Thoracic aorta (tissue), 2 donors: Measurements from ENCODE around the gene RPTOR. TPM values are rescaled to one million over a fixed set of nuclear protein-coding genes. Genes with fewer than 3 reads are reported as not detected.
A peak's percentile ranks its signal among the peaks of the same experiment; 100 is the strongest.

Experiments used
- ATAC-seq: fragments of 150-250 bp; one replicate; pipeline ENCODE4 v1.8.0; 2017; ENCODE audit warnings: low read depth; ENCODE audit not compliant: insufficient number of reproducible peaks, low FRiP score
- DNase-seq: peaks from one replicate; pipeline ENCODE4 v3.0.0-alpha.2; 2020; ENCODE audit warnings: low spot score
- H3K27ac ChIP-seq, 2 donors: fragments of 200-600 bp; sonication (generic); 1 replicate in 1 of 2; 2 replicates in 1 of 2; pipeline ENCODE4 v1.5.1; 2016; ENCODE audit warnings: mild to moderate bottlenecking in 2 of 2, moderate library complexity in 2 of 2
- H3K27me3 ChIP-seq: fragments of 200-600 bp; sonication (generic); replicated peaks from 2 replicates; pipeline ENCODE4 v1.6.0; 2016; ENCODE audit warnings: mild to moderate bottlenecking; ENCODE audit not compliant: insufficient read depth
- H3K36me3 ChIP-seq: fragments of 200-600 bp; sonication (generic); one replicate; pipeline ENCODE4 v1.5.1; 2016
- H3K4me1 ChIP-seq, 2 donors: fragments of 200-600 bp; sonication (generic); 1 replicate in 1 of 2; 2 replicates in 1 of 2; pipeline versions ENCODE4 v1.5.1 to v1.6.0; 2016; ENCODE audit warnings: low read depth in 2 of 2, mild to moderate bottlenecking in 1 of 2; ENCODE audit not compliant: control insufficient read depth in 1 of 2
- H3K4me3 ChIP-seq: fragments of 200-600 bp; sonication (generic); 2 replicates; pipeline ENCODE4 v1.5.1; 2016; ENCODE audit warnings: mild to moderate bottlenecking
- H3K9me3 ChIP-seq: fragments of 200-600 bp; sonication (generic); 2 replicates; pipeline ENCODE4 v1.5.1; 2016
- CTCF ChIP-seq: fragments of 200-600 bp; sonication (generic); IDR thresholded peaks from one replicate; pipeline ENCODE4 v1.5.1; 2019; ENCODE audit warnings: antibody characterized with exemption
- total RNA-seq, 2 donors: library from RNA; depleted of rRNA; stranded (reverse); fragments of >200 nt; gene quantifications; one replicate each; pipeline versions ENCODE4 v1.1.0 to v1.2.3, GENCODE V29; 2016

Gene RPTOR
- total RNA-seq, 2 donors from 2014 or later: 42.0 to 47.4 TPM

DNA sequence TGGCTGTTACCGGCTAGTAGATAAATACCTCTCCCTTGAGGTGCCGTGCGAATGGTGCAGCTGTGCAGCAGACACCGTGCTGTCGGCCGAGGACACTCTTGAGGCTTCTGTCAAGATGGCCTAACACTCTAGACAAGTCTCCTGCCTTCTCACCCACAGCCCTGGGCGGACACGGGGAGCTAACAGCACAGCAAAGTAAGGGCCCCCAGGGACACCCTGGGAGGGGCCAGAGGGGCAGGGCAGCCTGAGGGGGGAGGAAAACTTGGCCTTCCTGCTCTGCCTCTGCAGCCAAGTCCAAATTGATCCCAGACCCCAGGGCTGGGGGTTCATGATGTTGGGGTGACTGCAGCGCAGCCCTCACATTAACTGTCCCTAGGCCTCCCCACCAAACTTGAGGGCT, 210.2 kb downstream of the RPTOR start:
- TF ChIP-seq CTCF: no peak
- no peaks in the 10 kb centered on the region for H3K36me3 ChIP-seq
- H3K4me1 ChIP-seq: peaks cover 0 to 6% of the 10 kb centered on the region in 2 donors
- no peak for DNase-seq
- no peak overlapping the region for H3K4me3 ChIP-seq
- no peak for ATAC-seq
- H3K27me3 ChIP-seq: no peaks in the 10 kb centered on the region
- H3K9me3 ChIP-seq: no peaks in the 10 kb centered on the region
- no peak overlapping the region for H3K27ac ChIP-seq

- peaks cover 0 to 6% of the 10 kb centered on the region in 2 donors for H3K4me1 ChIP-seq
- DNase-seq: no peak
These were observed 211.2 kb downstream of the RPTOR start for GRCh38 chr17:80755650-80756405.

GRCh38 chr17:80758481-80759376, 214.1 kb downstream of the RPTOR start:
- Histone ChIP-seq H3K4me3 (no peak overlapping the region), H3K4me1 (peaks cover 0 to 6% of the 10 kb centered on the region in 2 donors), H3K36me3 (no peaks in the 10 kb centered on the region), H3K27ac (peak overlapping the region in 1 of 2 donors; percentile 0), H3K9me3 (no peaks in the 10 kb centered on the region), H3K27me3 (no peaks in the 10 kb centered on the region)
- ATAC-seq (no peak), DNase-seq (no peak)
- TF ChIP-seq CTCF: no peak

More at GRCh38 chr17:80755650-80756405, 211.2 kb downstream of the RPTOR start:
- no peak for ATAC-seq
- TF ChIP-seq CTCF: no peak
- no peak overlapping the region for H3K4me3 ChIP-seq
- H3K27ac ChIP-seq: no peak overlapping the region
- H3K27me3 ChIP-seq: no peaks in the 10 kb centered on the region
- H3K36me3 ChIP-seq: no peaks in the 10 kb centered on the region
- no peaks in the 10 kb centered on the region for H3K9me3 ChIP-seq

DNA sequence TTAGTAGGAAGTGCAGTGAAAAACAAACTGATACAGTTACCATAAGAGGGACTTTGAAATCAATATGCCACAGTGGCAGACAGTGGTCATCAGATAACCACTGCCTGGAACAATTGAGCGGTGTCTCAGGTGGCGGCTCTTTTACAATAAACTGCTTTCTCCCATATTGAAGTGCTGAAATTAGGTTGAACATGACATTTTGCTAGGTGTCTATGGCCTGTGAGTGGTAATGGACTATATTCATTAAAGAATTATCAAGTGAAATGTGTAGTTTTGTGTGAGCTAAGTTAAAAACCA, 214.7 kb downstream of the RPTOR start:
- Histone ChIP-seq H3K36me3 (no peaks in the 10 kb centered on the region), H3K27ac (no peak overlapping the region), H3K9me3 (no peaks in the 10 kb centered on the region), H3K4me3 (no peak overlapping the region), H3K27me3 (no peaks in the 10 kb centered on the region), H3K4me1 (peaks cover 0 to 6% of the 10 kb centered on the region in 2 donors)
- no peak for TF ChIP-seq CTCF
- DNase-seq: no peak
- no peak for ATAC-seq

- TF ChIP-seq CTCF: no peak
- peaks cover 0 to 6% of the 10 kb centered on the region in 2 donors for H3K4me1 ChIP-seq
- no peak for ATAC-seq
- no peak overlapping the region for H3K4me3 ChIP-seq
- no peak for DNase-seq
- H3K27me3 ChIP-seq: no peaks in the 10 kb centered on the region
- no peak overlapping the region for H3K27ac ChIP-seq
- no peaks in the 10 kb centered on the region for H3K9me3 ChIP-seq
- H3K36me3 ChIP-seq: no peaks in the 10 kb centered on the region
These were observed 215.9 kb downstream of the RPTOR start for GRCh38 chr17:80760511-80760911.
